HG03045 (cell line): ENCODE data around the gene RAB23.

ENCODE experiments used
- ATAC-seq: cut with Tn5 transposase; IDR thresholded peaks from one replicate; pipeline ENCODE4 v1.9.1; 2021; ENCODE audit warnings: mild to moderate bottlenecking, moderate library complexity; ENCODE audit not compliant: unreplicated experiment

RAB23 gene

DNA sequence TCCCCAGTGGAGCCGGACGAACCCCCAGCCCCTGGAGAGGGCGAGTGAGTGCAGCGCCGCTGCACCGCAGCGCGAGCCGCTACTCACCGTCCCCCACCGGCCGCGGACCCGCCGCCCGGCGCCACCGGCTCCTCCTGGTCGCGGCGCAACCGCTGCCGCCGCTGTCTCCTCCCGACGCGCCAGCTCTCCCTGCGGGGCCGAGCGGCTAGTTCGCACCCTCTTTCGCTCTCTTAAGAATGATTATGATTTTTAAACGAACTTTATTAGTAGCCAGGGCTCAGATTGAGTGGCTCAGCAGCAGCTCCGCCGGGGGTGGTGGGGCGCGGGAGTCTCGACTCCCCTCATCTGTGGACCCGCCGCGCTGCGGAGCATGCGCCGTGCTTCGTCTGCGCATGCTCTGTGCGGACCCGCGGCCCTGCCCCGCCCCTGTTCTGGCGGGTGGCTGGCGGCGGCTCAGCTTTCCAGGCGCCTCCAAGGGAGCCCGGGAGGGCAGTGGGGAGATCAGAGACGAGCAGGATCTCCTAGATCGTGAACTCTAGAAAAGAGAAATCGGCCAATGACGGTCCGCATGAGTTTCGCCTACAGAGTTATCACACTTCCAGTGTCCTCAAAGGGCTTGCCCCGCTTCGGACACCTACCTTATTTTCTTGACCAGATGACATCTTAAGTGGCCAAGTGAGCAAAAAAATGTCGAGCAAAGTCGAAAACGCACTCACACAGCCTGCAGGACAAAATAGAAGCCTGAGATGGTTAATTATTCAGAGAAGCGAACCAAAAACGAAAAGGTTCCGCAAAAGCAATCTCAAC lies at the start of gene RAB23:
RAB23 (minus strand) TSS at position 372 of the 807 bp plus-strand sequence. CDS start 11,927 bp downstream, outside the sequence.
- ATAC-seq, result peak; percentile 89

DNA sequence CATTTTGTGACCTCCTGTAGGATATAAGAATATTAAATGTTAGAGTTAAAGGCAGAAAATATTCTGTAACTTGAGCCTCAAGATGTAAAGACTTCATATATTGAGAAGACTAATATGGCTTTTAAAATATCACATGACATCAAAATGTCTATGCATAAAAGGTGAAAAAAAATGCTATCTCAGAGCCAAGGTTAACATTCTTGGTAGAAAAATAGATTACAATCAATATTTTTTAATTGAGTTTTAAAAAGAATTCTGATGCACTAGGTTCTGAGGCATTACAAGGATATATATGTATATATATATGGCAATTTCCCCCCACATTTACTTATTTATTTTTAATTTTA lies 46.2 kb upstream of the RAB23 start:
- ATAC-seq, result no peak

DNA sequence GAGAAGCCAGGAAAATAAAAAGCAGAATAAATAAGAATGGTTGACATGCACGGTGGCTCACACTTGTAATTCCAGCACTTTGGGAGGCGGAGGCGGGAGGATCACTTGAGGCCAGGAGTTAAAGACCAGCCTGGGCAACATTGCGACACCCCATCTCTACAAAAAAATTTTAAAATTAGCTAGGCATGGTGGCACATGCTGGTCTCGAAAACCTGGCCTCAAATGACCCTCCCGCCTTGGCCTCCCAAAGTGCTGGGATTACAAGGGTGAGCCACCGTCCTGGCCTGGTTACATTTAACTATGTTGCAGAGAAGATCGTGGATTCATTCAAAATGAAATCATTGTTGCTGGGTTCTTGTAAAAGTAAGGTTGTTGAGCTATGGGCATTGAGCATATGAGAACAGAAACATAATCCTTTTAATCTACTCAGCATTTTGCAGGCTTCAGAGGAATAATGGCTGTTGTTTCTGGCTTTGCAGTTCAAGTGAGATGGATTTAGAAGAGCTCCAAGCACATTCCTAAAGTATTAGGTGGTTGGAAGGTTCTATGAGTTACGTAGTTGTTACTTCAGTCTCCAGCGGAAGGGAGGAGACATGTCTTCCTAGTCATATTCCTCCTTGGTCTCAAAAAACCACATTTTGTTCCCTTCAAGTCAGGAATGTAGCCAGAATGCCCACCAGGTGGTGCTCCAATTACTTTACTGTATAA lies 45.6 kb upstream of the RAB23 start:
- ATAC-seq, result no peak

DNA sequence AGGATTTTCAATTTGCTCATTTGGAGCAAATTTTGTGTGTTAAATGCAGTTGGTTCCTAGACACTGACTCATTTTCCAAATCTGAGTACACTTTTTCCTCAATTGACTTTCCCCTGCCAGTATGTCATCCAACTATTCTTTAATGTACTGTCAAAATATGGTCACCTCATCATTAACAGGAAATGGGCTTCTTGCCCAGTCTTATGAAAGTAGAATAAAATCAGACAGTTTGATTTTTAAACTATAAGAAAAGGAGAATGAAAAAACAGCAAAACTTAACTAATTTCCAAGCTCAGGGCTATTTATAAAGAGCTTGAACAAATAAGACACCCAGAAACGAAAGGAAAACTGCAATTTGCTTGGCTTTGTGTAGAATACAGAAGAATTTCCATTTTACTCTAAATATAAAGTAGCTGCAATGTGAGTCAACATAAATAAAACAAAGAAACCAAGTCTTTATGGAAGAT lies 43.7 kb upstream of the RAB23 start:
- ATAC-seq, result no peak

DNA sequence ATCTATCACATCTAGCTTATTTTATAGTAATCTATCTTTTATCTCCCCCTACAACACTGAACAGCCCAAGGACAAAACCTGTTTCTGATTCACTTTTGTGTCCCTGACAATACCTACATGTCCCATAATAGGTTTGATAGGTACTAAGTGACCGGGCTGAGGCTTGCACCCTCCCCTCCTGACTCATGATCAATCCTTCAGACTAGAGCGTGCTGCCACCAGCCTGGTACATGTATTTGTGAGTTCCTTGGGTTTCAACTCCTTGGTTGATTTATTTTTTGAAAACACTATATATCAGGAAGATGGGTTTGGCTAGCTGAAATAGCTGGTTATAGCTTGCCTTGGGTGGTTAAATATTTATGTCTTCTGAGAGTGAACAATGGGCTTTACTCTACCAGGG lies 41.6 kb upstream of the RAB23 start:
- no peak for ATAC-seq

DNA sequence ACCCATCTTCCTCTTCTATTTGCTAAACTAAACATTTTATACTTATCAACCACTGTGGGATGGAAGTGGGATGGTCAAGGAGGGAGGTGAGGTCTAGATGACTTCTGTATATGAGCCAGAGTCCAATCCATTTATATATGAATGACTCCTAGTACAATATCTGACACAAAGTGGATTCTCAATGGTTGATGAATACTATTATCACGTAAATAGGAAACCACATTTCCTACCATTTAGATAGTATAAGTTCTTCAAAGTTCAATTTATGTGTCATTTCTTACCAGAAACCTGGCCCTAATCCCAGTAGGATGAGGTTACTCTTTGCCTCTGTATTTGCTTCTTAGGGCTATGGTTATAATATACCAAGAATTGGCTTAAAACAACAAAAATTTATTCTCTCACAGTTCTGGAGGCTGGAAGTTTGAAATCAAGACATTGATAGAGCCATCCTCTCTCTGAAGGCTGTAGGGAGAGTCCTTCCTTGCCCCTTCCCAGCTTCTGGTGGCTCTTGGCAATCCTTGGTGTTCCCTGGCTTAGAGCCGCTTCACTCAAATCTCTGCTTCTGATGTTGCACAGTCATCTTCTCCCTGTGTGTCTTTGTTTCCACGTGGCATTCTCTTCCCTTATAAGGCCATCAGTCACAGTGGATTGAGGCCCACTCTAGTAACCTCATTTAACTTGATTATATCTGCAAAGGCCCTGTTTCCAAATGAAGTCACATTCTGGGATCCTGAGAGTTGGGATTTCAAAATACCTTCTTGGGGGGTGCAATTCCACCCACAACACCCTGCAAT lies 41.0 kb upstream of the RAB23 start:
- no peak for ATAC-seq

DNA sequence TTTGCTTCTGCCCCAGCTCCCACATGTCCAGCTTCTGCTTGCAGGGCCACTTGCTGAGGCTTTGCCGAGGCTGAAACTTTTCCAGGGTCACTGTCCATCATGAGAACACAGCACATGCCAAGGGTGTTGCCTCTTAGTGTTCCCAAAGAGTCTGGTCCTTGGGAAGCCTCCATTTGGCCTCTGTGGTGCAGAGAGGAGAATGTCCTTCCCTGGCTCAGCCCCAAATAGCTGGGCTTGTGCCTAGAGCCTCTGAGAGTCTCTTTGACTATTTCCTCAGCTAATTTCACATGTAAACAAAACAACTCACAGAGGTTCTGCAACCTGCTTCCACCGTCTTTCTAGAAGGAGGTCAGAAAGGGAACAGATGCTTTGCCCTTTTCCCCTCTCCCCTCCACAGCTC lies 40.4 kb upstream of the RAB23 start:
- ATAC-seq, result no peak

DNA sequence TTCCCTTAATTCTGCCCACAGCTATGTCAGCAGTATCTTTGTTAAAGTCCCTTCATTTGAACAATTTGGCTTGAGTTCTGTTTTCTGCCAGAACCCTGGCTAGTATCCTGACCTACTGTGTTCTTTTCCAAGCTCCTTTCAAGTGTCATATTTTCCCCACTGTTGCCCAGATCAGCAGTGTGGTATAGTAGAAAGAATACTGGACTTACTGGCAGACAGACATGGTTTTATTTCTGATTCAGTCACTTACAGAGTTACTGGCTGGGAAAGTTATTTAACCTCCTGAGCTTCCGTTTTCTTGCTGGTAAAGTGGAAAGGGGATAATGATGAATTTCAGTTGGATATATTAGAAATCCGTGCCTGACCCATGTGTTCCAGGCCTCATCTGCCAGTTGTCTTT lies 39.8 kb upstream of the RAB23 start:
- ATAC-seq, result no peak

DNA sequence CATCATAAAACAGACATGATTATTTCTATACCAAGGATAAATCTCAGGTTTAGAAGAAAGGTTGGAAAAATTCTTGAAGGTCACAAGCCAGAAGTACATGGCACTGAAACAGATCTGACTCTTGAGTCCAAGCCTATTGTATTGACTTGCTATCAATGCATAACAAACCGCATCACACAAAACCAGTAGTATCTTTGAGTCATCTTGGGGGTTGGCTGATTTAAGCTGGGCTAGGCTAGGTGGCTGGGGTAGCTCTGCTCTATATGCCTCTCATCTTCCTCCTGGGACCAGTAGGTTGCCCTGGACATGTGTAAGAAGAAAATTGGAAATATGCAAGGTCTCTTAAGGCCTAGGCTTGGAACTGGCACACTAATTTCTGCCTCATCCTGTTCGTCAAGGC lies 37.0 kb upstream of the RAB23 start:
- ATAC-seq, result no peak

DNA sequence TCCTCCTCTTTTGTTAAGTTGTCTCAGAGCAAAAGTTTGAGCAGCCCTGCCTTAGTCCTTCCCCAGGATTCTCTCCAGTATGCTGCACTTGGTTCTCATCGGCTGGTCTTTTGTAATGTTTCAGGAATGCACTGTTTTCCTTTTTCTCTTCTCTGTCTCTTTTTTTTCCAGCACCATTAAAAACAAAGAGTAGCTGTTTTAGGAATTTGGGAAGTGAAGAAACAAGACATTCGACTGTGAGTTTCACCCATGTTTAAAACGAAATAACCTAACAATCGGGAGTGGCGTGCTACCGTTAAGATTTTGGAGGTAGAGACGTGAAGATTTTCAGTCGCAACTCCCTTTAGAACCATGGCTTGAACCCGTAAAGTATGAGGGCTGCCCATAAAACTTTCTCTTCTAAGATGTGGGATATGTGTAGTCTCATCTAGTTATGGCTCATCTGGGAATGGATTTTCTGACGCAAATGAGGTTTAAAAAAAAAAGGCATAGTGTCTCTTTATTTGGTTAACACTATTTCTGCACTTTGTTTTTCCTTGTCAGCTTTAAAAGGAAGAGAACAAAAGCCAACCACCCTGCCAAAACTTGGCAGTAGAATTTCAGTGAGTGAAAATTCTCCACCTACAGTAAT lies 35.9 kb upstream of the RAB23 start:
- no peak for ATAC-seq

DNA sequence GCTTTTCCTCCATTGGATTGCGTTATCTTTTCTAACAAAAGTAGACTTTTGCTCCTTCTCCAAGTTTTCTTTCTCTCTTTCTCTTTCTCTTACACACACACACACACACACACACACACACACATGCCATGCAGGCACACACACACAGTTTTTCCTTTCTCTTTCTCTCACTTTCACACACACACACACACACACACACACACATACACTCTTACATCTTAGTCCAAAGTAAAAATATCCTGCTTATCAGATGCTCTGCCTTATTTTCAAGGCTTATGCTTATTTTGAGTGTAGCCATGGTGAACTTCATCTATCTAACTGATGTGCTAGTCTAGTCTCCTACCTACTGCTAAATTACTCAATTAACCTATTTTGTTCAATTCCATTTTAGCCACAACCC lies 34.4 kb upstream of the RAB23 start:
- no peak for ATAC-seq

DNA sequence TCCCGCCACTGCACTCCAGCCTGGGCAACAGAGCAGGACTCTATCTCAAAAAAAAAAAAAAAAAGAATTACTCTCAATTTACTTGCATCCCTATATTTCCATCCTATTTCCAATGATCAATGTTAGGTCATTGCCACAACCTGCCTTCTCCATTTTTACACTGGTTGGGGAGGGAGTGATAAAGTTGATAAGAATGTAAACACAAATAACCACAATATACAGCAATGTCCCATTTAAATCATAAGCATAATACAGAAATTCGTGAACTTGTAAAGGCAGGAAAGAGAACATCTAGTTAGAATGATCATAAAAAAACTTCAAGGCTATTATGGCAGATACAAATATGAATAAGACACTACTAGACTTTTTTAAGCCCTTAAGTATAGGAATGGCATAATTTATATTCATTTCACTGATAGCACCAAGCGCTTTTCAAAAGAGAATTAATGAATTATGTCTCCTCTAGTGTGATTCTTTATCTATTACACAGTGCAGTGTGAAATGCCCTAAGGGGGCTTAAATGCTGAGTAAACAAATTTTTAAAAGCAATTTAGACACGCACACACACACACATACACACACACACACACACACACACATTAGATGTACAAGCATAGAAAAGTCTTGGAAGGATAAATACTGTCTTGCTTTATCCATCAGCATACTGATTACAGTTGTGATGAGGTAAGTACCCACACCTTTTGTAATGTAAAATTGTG lies 33.5 kb upstream of the RAB23 start:
- no peak for ATAC-seq

DNA sequence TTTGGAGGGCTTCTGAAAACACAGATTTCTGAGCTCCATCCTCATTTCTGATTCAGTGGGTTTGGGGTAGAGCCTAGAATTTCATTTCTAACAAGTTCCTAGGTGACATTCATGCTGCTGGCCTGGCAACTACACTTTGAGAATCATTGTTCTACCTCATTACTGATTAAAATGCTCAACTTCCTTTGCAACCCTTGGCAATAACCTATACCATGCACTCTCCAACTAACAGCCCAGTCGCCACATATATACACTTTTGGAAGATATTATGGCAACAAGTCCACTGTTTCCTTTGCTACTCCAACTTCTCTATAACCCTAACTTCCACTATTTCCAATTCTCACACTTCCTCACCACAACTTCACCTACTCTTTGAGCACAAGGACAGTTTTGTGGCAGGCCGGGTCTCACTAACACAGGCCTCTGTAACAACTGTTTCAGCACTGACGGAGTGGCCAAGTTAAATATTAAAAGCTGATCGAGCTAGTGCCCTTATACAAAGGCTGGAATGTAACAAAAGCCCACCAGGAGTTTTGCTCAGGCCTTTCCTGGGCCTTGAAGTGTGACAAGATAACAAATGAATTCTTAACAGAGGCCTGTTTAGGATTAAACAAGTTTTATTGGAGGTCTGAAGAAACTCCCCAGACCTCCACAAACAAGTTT lies 32.1 kb upstream of the RAB23 start:
- ATAC-seq, result no peak

DNA sequence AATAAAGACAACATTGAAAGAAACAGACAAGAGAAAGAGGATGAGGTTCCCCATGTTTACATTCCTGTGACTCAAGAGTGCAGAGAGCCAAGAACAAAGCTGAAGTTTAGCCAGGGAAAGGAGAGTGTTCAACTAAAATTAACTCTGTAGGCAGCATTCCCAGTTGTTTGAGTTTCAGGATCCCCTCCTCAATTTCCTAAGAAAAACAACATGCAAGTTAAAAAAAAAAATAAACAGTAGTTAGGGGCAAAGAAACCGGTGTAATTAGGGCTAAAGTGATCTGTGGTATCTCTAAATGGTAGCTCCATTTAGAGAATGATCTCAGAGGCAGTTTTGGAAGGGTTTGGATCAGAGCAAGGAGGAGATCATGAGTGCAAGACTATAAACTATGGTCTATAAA lies 30.9 kb upstream of the RAB23 start:
- no peak for ATAC-seq

DNA sequence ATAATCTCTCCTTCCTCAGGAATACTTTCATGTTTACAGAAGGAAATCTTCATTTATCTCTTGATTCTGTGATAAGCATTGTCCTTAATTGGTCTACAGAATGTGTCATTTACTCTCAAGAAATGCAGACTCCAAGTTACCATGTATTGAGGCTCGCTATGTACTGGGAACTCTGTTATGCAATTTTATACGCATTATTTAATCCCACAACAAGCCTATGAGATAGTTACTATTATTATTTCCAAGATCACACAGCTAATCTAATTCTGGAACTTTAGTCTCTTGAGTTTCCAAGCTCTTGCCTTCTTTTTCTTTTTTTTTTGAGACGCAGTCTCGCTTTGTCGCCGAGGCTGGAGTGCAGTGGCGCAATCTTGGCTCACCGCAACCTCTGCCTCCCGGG lies 30.0 kb upstream of the RAB23 start:
- ATAC-seq, result no peak

DNA sequence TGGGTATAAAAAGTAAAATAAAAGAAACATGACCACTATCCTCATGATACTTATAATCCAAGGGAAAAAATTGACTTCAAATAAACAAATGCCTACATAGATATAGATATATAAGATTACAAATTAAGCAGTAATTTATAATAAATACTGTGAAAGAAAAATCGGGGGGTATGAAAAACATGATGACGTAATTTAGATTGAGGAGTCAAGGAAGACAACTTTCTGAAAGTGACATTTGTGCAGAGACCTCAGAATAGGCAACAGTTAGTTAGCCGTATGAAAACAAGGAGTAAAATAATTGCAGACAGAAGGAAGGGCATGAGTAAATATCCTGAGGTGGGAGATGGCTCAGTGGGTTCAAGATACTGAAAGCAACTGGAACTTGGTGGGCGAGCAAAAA lies 28.2 kb upstream of the RAB23 start:
- no peak for ATAC-seq

DNA sequence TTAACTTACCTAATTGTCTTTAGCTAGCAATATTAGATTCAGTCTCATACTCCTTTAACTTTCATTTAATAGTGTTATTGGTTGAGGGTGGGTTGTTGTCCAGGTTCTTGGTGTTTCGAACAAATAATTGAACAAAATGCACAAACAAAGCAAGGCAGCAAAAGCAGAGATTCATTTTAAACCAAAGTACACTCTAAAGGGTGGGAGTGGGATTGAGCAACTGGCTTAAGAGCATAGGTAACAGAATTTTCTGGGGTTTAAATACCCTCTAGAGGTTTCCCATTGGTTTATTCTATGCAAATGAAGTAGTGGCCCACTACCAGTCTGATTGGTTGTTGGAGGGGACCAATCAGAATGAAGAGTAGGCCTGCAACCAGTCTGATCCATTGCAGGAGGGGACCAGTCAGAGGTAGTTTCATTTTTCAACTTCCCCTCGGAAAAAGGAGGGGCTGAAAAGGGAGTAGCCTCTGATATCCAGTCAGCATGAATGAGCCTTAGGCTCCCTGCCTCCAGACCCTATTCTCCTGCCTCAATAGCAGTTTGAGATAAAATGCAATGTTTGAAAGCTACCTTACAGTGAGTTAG lies 26.3 kb upstream of the RAB23 start:
- no peak for ATAC-seq

DNA sequence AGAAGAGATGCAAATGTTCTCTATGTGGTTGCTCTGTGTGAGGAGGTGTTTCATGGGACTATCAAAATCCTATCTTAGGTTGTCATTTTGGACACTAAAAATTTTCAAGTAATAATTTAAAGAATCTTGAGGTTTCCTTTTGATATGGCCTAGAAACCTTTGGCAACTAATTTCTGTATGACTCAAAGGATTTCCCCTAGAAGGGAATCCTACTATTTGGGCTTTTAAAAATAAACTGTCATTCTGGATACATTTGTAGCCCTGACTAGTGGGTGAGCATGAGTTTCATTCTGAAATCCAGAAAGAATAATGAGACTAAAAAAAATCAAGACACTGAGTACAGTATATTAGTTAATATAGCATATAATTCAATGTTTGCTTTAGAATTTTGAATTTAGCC lies 25.5 kb upstream of the RAB23 start:
- ATAC-seq, result no peak

DNA sequence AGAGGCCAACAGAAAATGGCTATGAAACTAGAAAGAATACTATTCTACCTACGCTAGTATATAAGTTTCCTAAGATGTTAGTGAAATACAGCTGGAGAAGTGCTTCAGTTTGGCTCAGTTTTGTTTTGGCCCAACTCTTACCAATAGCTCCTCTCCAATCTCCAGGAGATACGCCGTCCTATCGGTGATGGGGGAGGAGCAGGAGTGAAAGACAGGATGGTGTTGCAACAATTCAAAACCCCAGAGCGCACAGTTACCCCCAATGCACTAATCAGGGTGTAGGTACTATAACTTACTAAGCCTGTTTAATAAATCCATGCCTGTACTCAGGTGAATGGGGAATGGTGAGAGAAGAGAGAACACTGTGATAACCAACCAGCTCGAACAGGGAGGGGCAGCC lies 24.2 kb upstream of the RAB23 start:
- no peak for ATAC-seq

DNA sequence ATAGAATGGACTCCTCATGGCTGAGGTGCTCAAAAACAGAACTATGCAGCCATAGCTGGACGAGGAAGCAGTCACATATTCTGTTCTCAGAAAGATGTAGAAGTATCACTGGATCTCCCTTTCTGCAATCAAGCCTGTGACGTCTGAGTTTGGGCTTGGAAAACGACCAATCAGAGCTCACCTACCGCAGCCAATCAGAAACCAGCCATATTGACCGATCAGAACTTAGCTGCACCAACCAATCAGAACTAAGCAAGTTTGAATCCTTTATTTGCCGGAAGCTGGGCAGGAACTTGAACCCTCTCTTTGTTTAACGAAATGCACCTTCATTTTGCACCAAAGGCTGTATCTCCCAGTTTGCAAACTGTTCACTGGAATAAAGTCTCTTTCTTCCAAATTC lies 21.8 kb upstream of the RAB23 start:
- ATAC-seq, result no peak
